Measurements from ENCODE around the gene DCLK1.

- TF ChIP-seq EZH2 (IDR thresholded peaks at IDR 0.05; ENCODE audit: insufficient read depth, poor library complexity, severe bottlenecking), result no peak
- TF ChIP-seq EZH2phosphoT487 (IDR thresholded peaks at IDR 0.05; ENCODE audit: insufficient read depth, low read depth), result no peak
Measured at GRCh38 chr13:35995136-35995535, 136.0 kb downstream of the DCLK1 start.
